ENCODE results near the gene NAA20. TPM values are rescaled to one million over a fixed set of nuclear protein-coding genes. Genes with fewer than 3 reads are reported as not detected.

Gene NAA20
- total RNA-seq = 42.3 TPM
- 58.7 TPM for polyA plus RNA-seq

- Histone ChIP-seq H3K27ac (ENCODE audit: low read depth) (peak within 1 kb of the TSS; percentile 57), H3K4me3 (ENCODE audit: low read depth, low read length) (peak within 1 kb of the TSS; percentile 95), H3K4me1 (ENCODE audit: insufficient read depth) (no peaks in the 10 kb centered on the region), H3K36me3 (ENCODE audit: insufficient read depth) (no peaks in the 10 kb centered on the region)
- under 1% methylated on average over 81 of the region's 81 CpGs for WGBS
- DNase-seq (ENCODE audit: extremely low spot score) = peak; percentile 77
Measured at GRCh38 chr20:20017001-20017843, at the start of gene NAA20. Gene NAA20, plus strand, starts transcription at chr20:20017362. Its CDS starts 35 bp downstream, at chr20:20017397.

GRCh38 chr20:19967445-19967844, 49.7 kb upstream of the NAA20 start:
- no peak for DNase-seq (ENCODE audit: extremely low spot score)
- 92% methylated on average over 5 of the region's 5 CpGs for WGBS
- Histone ChIP-seq H3K27ac (ENCODE audit: low read depth) (no peak overlapping the region), H3K4me3 (ENCODE audit: low read depth, low read length) (no peak overlapping the region), H3K36me3 (ENCODE audit: insufficient read depth) (peaks cover 1% of the 10 kb centered on the region), H3K4me1 (ENCODE audit: insufficient read depth) (no peaks in the 10 kb centered on the region)

DNA sequence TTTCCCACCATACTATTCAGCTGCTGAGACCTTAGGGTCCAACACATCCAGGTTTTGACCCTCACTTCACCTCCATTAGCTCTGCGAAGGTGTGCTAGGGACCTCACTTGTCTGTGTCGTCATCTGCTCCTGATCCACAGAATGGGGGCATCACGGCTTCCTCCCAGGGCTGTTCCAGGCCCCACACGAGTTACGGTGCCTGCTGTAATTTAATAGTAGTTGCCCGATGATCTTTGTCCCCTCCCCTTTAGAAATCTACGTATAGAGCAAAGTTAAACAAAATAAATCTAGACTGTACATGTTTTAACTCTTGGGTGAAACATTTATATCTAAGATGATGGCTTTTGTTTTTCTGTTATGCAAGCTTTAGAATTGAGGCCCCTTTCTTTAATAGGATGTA, 49.1 kb upstream of the NAA20 start:
- DNase-seq (ENCODE audit: extremely low spot score) = no peak
- no peak overlapping the region for H3K4me3 ChIP-seq (ENCODE audit: low read depth, low read length)
- H3K36me3 ChIP-seq (ENCODE audit: insufficient read depth) = peaks cover 1% of the 10 kb centered on the region
- H3K4me1 ChIP-seq (ENCODE audit: insufficient read depth) = no peaks in the 10 kb centered on the region
- peak overlapping the region; percentile 44 for H3K27ac ChIP-seq (ENCODE audit: low read depth)
- 75% methylated on average over 7 of the region's 7 CpGs for WGBS

GRCh38 chr20:19968466-19969073, 48.6 kb upstream of the NAA20 start:
- Histone ChIP-seq H3K4me1 (ENCODE audit: insufficient read depth) (peaks cover 2% of the 10 kb centered on the region), H3K27ac (ENCODE audit: low read depth) (no peak overlapping the region), H3K36me3 (ENCODE audit: insufficient read depth) (peaks cover 1% of the 10 kb centered on the region), H3K4me3 (ENCODE audit: low read depth, low read length) (no peak overlapping the region)
- 85% methylated on average over 4 of the region's 4 CpGs for WGBS
- DNase-seq (ENCODE audit: extremely low spot score) = no peak

GRCh38 chr20:19969106-19969505, 48.1 kb upstream of the NAA20 start:
- H3K4me3 ChIP-seq (ENCODE audit: low read depth, low read length) = no peak overlapping the region
- H3K27ac ChIP-seq (ENCODE audit: low read depth) = no peak overlapping the region
- peaks cover 1% of the 10 kb centered on the region for H3K36me3 ChIP-seq (ENCODE audit: insufficient read depth)
- no peak for DNase-seq (ENCODE audit: extremely low spot score)
- H3K4me1 ChIP-seq (ENCODE audit: insufficient read depth) = peaks cover 2% of the 10 kb centered on the region
- 90% methylated on average over 5 of the region's 5 CpGs for WGBS

GRCh38 chr20:19969507-19970255, 47.5 kb upstream of the NAA20 start:
- Histone ChIP-seq H3K27ac (ENCODE audit: low read depth) (no peak overlapping the region), H3K4me1 (ENCODE audit: insufficient read depth) (peaks cover 2% of the 10 kb centered on the region), H3K36me3 (ENCODE audit: insufficient read depth) (peaks cover 1% of the 10 kb centered on the region), H3K4me3 (ENCODE audit: low read depth, low read length) (no peak overlapping the region)
- WGBS = 86% methylated on average over 5 of the region's 5 CpGs
- DNase-seq (ENCODE audit: extremely low spot score) = no peak

GRCh38 chr20:19970256-19970765, 46.9 kb upstream of the NAA20 start:
- no peak for DNase-seq (ENCODE audit: extremely low spot score)
- peaks cover 2% of the 10 kb centered on the region for H3K4me1 ChIP-seq (ENCODE audit: insufficient read depth)
- WGBS = 73% methylated on average over 5 of the region's 5 CpGs
- no peak overlapping the region for H3K27ac ChIP-seq (ENCODE audit: low read depth)
- H3K4me3 ChIP-seq (ENCODE audit: low read depth, low read length) = no peak overlapping the region
- peaks cover 1% of the 10 kb centered on the region for H3K36me3 ChIP-seq (ENCODE audit: insufficient read depth)

GRCh38 chr20:19971116-19971515, 46.0 kb upstream of the NAA20 start:
- Histone ChIP-seq H3K36me3 (ENCODE audit: insufficient read depth) (peaks cover 1% of the 10 kb centered on the region), H3K27ac (ENCODE audit: low read depth) (no peak overlapping the region)
- WGBS = 84% methylated on average over 11 of the region's 11 CpGs

GRCh38 chr20:19973961-19974629, 43.1 kb upstream of the NAA20 start:
- peak overlapping the region; percentile 83 for H3K27ac ChIP-seq (ENCODE audit: low read depth)
- WGBS = 14% methylated on average over 7 of the region's 7 CpGs
- peaks cover 1% of the 10 kb centered on the region for H3K36me3 ChIP-seq (ENCODE audit: insufficient read depth)
- DNase-seq (ENCODE audit: extremely low spot score) = no peak
- peaks cover 2% of the 10 kb centered on the region for H3K4me1 ChIP-seq (ENCODE audit: insufficient read depth)
- H3K4me3 ChIP-seq (ENCODE audit: low read depth, low read length) = no peak overlapping the region

More at GRCh38 chr20:19971116-19971515, 46.0 kb upstream of the NAA20 start:
- no peak overlapping the region for H3K4me3 ChIP-seq (ENCODE audit: low read depth, low read length)
- peaks cover 2% of the 10 kb centered on the region for H3K4me1 ChIP-seq (ENCODE audit: insufficient read depth)
- no peak for DNase-seq (ENCODE audit: extremely low spot score)

- peaks cover 2% of the 10 kb centered on the region for H3K4me1 ChIP-seq (ENCODE audit: insufficient read depth)
- WGBS = 9% methylated on average over 44 of the region's 44 CpGs
- peak overlapping the region; percentile 83 for H3K27ac ChIP-seq (ENCODE audit: low read depth)
- H3K36me3 ChIP-seq (ENCODE audit: insufficient read depth) = peaks cover 1% of the 10 kb centered on the region
- DNase-seq (ENCODE audit: extremely low spot score) = no peak
- peak overlapping the region; percentile 36 for H3K4me3 ChIP-seq (ENCODE audit: low read depth, low read length)
Measured at GRCh38 chr20:19974630-19975435, 42.3 kb upstream of the NAA20 start.

GRCh38 chr20:19975436-19975799, 41.7 kb upstream of the NAA20 start:
- no peak for DNase-seq (ENCODE audit: extremely low spot score)
- H3K4me1 ChIP-seq (ENCODE audit: insufficient read depth) = peaks cover 2% of the 10 kb centered on the region
- 17% methylated on average over 18 of the region's 18 CpGs for WGBS

GRCh38 chr20:19975901-19976300, 41.3 kb upstream of the NAA20 start:
- DNase-seq (ENCODE audit: extremely low spot score) = no peak
- Histone ChIP-seq H3K36me3 (ENCODE audit: insufficient read depth) (peaks cover 1% of the 10 kb centered on the region), H3K27ac (ENCODE audit: low read depth) (peak overlapping the region; percentile 83), H3K4me3 (ENCODE audit: low read depth, low read length) (peak overlapping the region; percentile 36), H3K4me1 (ENCODE audit: insufficient read depth) (peaks cover 2% of the 10 kb centered on the region)
- WGBS = 20% methylated on average over 9 of the region's 9 CpGs

More at GRCh38 chr20:19975436-19975799, 41.7 kb upstream of the NAA20 start:
- Histone ChIP-seq H3K4me3 (ENCODE audit: low read depth, low read length) (peak overlapping the region; percentile 36), H3K27ac (ENCODE audit: low read depth) (peak overlapping the region; percentile 83), H3K36me3 (ENCODE audit: insufficient read depth) (peaks cover 1% of the 10 kb centered on the region)

All from urinary bladder (tissue), 4 donors.